Heart right ventricle (tissue), 16 donors: ENCODE data around the gene PSMC5. TPM values are rescaled to one million over a fixed set of nuclear protein-coding genes. Genes with fewer than 3 reads are reported as not detected.

Experiments
- ATAC-seq, 8 donors: fragments of 200-7000 bp; cut with Tn5 transposase; one replicate each; pipeline ENCODE4 v1.9.1; 2020; ENCODE audit warnings: mild to moderate bottlenecking in 8 of 8, moderate library complexity in 8 of 8, moderate number of reproducible peaks in 1 of 8
- DNase-seq, 2 donors: peaks; one replicate each; pipeline ENCODE4 v3.0.0-alpha.2; 2020
- H3K27ac ChIP-seq, 10 donors: fragments of 200-600 bp; sonication (generic) in 2 of 10; one replicate each; pipeline versions ENCODE4 v1.5.0 to v1.8.0; 2020 to 2022; ENCODE audit warnings: mild to moderate bottlenecking in 3 of 10
- H3K27me3 ChIP-seq, 7 donors: fragments of 200-600 bp; one replicate each; pipeline ENCODE4 v1.8.0; 2021 to 2022; ENCODE audit warnings: mild to moderate bottlenecking in 2 of 7
- H3K36me3 ChIP-seq, 9 donors: fragments of 200-600 bp; sonication (generic) in 1 of 9; one replicate each; pipeline versions ENCODE4 v1.5.0 to v1.8.0; 2020 to 2022; ENCODE audit warnings: mild to moderate bottlenecking in 2 of 9
- H3K4me1 ChIP-seq, 9 donors: fragments of 200-600 bp; sonication (generic) in 1 of 9; one replicate each; pipeline versions ENCODE4 v1.5.0 to v1.8.0; 2020 to 2022; ENCODE audit warnings: mild to moderate bottlenecking in 4 of 9
- H3K4me3 ChIP-seq, 10 donors: fragments of 200-600 bp; sonication (generic) in 2 of 10; one replicate each; pipeline versions ENCODE4 v1.5.0 to v1.8.0; 2020 to 2022; ENCODE audit warnings: mild to moderate bottlenecking in 7 of 10, moderate library complexity in 2 of 10
- H3K9me3 ChIP-seq, 11 donors: fragments of 200-600 bp in 10 of 11; sonication (generic) in 2 of 11; one replicate each; pipeline versions ENCODE4 v1.5.0 to v1.8.0; 2013 to 2022; ENCODE audit warnings: mild to moderate bottlenecking in 2 of 11, control low read depth in 1 of 11, moderate library complexity in 1 of 11
- CTCF ChIP-seq, 9 donors: fragments of 200-600 bp; sonication (generic) in 2 of 9; IDR thresholded peaks; one replicate each; pipeline versions ENCODE4 v1.5.0 to v1.8.0; 2021 to 2022; ENCODE audit warnings: antibody characterized with exemption in 9 of 9, mild to moderate bottlenecking in 5 of 9, moderate library complexity in 1 of 9
- WGBS, 2 donors: extraction: QIAGEN DNeasy Blood & Tissue Kit; methylation state at CpG; one replicate each; pipeline ENCODE4 v1.1.7; 2013; ENCODE audit warnings: inconsistent platforms in 1 of 2; 5-methylcytosine and 5-hydroxymethylcytosine counted together
- intact Hi-C, 10 donors: fragments of 100-400 bp; cut with DNase I; formaldehyde crosslinking; loops; one replicate each; pipeline versions ENCODE4 v1.11.1 to v1.14.2; 2022
- polyA plus RNA-seq, 2 donors: library from polyadenylated mRNA; stranded (reverse); fragments of 200-250 nt; gene quantifications; one replicate each; pipeline ENCODE4 v1.2.3, GENCODE V29; 2013
- total RNA-seq, 10 donors: library from RNA; stranded (reverse); fragmentation: NEBNext Ultra II Directional in 3 of 10; extraction: Animal tissue kit (Norgen Biotek cat#: 25700) in 3 of 10; gene quantifications; one replicate each; pipeline versions ENCODE4 v1.2.1 to v1.2.4, GENCODE V29; 2021 to 2023
- donor health status: Arrhythmogenic right ventricular cardiomyopathy.
- donor health status: ischemic (EF 13 %, LVEDD 7.1; RV severe dilation, severe dysfunction).
- donor health status: healthy with polysubstance abuse.
- donor health status: DM: no; HTN: yes; CAD: no.
- donor health status: DM: no; HTN: no; CAD: no.
- donor health status: ischemic (EF 25% LVEDD 6.9; RV normal size, moderate dysfunction).
- donor health status: ischemic (EF 25% LVEDD 5.7; RV mildly dilated, moderate dysfunction).
- donor health status: healthy.
- donor health status: DM: yes; HTN: yes; CAD: no.
- donor health status: Ischemic cardiomyopathy.
- donor health status: ischemic (EF 35%, LVEDD 5.7; RV mildly dilated, moderate dysfunction).
- donor health status: nonischemic (EF 11% LVEDD 7.7; RV severe dilation, severe dysfunction).
- donor health status: DM: yes; HTN: yes; CAD: no.
- donor health status: PGD.
- donor health status: ischemic (EF 29% LVEDD 5.4; RV normal size, mild dysfunction).
- donor health status: nonischemic (EF 23%, LVEDD 6.1; RV moderate dilation, normal function).

PSMC5 gene
- total and polyA plus RNA-seq, 12 donors: 92.9 to 228 (median 122) TPM

- Histone ChIP-seq H3K4me1 (peaks cover 20 to 40% (median 23%) of the 10 kb centered on the region in 9 donors), H3K9me3 (no peaks in the 10 kb centered on the region), H3K27me3 (no peaks in the 10 kb centered on the region), H3K27ac (peak overlapping the region in 1 of 10 donors; percentile 18), H3K36me3 (peaks cover 3 to 83% (median 56%) of the 10 kb centered on the region in 9 donors), H3K4me3 (no peak overlapping the region)
- peak in 3 of 8 donors; percentile 14 to 29 (median 19) for ATAC-seq
- no peak for DNase-seq
- peak in 8 of 9 donors; percentile 16 to 58 (median 44) for TF ChIP-seq CTCF (IDR thresholded peaks at IDR 0.05)
- intact Hi-C loops: loop anchor here in 1 of 10 donors (10.0 kb wide), 1 partner anchor 140 kb away; no protein-coding TSS in a partner anchor
- 45 to 51% methylated on average over 13 of the region's 13 CpGs for WGBS, 2 donors
Measured at GRCh38 chr17:63834431-63835166, 7.4 kb downstream of the PSMC5 start.

- H3K27me3 ChIP-seq: no peaks in the 10 kb centered on the region
- no peak overlapping the region for H3K4me3 ChIP-seq
- ATAC-seq (no peak), DNase-seq (no peak)
- H3K9me3 ChIP-seq: no peaks in the 10 kb centered on the region
- H3K36me3 ChIP-seq: peaks cover 0 to 76% (median 50%) of the 10 kb centered on the region in 9 donors
- intact Hi-C loops: loop anchor here in 1 of 10 donors (10.0 kb wide), 1 partner anchor 140 kb away; no protein-coding TSS in a partner anchor
- no peak for TF ChIP-seq CTCF (IDR thresholded peaks at IDR 0.05)
- H3K27ac ChIP-seq: peak overlapping the region in 1 of 10 donors; percentile 18
- 85 to 87% methylated on average over 9 of the region's 9 CpGs for WGBS, 2 donors
- peaks cover 23 to 46% (median 30%) of the 10 kb centered on the region in 9 donors for H3K4me1 ChIP-seq
Measured at GRCh38 chr17:63835167-63835720, 8.0 kb downstream of the PSMC5 start.

- DNase-seq (no peak), ATAC-seq (no peak)
- TF ChIP-seq CTCF (IDR thresholded peaks at IDR 0.05): no peak
- intact Hi-C loops: loop anchor here in 2 of 10 donors (1.0 to 10.0 kb wide), 2 partner anchors 23 to 142 kb away; no protein-coding TSS in a partner anchor
- peaks cover 0 to 60% (median 35%) of the 10 kb centered on the region in 9 donors for H3K36me3 ChIP-seq
- peak overlapping the region in 5 of 10 donors; percentile 80 to 98 (median 95) for H3K27ac ChIP-seq
- peaks cover 33 to 57% (median 44%) of the 10 kb centered on the region in 9 donors for H3K4me1 ChIP-seq
- H3K4me3 ChIP-seq: no peak overlapping the region
- 95 to 97% methylated on average over 7 of the region's 7 CpGs for WGBS, 2 donors
- no peaks in the 10 kb centered on the region for H3K9me3 ChIP-seq
- no peaks in the 10 kb centered on the region for H3K27me3 ChIP-seq
Measured at GRCh38 chr17:63836811-63837210, 9.6 kb downstream of the PSMC5 start.

GRCh38 chr17:63837480-63837879 is 10.2 kb downstream of the PSMC5 start:
- H3K4me3 ChIP-seq: no peak overlapping the region
- no peaks in the 10 kb centered on the region for H3K9me3 ChIP-seq
- peaks cover 0 to 54% (median 29%) of the 10 kb centered on the region in 9 donors for H3K36me3 ChIP-seq
- ATAC-seq: no peak
- no peak for TF ChIP-seq CTCF (IDR thresholded peaks at IDR 0.05)
- no peak for DNase-seq
- peaks cover 33 to 58% (median 44%) of the 10 kb centered on the region in 9 donors for H3K4me1 ChIP-seq
- peak overlapping the region; percentile 74 to 98 (median 88) for H3K27ac ChIP-seq
- H3K27me3 ChIP-seq: no peaks in the 10 kb centered on the region
- intact Hi-C loops: loop anchor here in 1 of 10 donors (10.0 kb wide), 1 partner anchor 143 kb away; no protein-coding TSS in a partner anchor
- 91% methylated on average over 12 of the region's 12 CpGs for whole genome bisulfite sequencing, 2 donors
